Panc1 (cell line): Measurements from ENCODE around the gene PIGR. TPM values are rescaled to one million over a fixed set of nuclear protein-coding genes. Genes with fewer than 3 reads are reported as not detected.

Experiments
- ATAC-seq: fragments of 200-7000 bp; cut with Tn5 transposase; 2 replicates; pipeline ENCODE4 v1.9.1; 2020; ENCODE audit warnings: mild to moderate bottlenecking, moderate library complexity
- BruUV-seq: library from RNA; stranded (reverse); fragments of 400-500 nt; replicated peaks from 2 replicates; lab custom pipeline; 2021; lab: Mats Ljungman, UMichigan
- CTCF ChIA-PET: fragments of 300-600 bp; sonication (Branson Sonifier 250); formaldehyde crosslinking; loops from one replicate; lab custom pipeline; 2022; ENCODE audit warnings: antibody characterized with exemption; lab: Charles Lee
- POLR2A ChIA-PET: fragments of 300-600 bp; sonication (Branson Sonifier 250); formaldehyde crosslinking; loops from one replicate; lab custom pipeline; 2022; ENCODE audit warnings: antibody characterized with exemption; lab: Charles Lee
- DNase-seq: peaks from one replicate; pipeline ENCODE4 v3.0.0-alpha.2; 2010; ENCODE audit warnings: low read depth, low spot score
- H3K27ac ChIP-seq: 2 replicates; pipeline ENCODE4 v1.5.1; 2011; ENCODE audit warnings: mild to moderate bottlenecking, low read length, inconsistent platforms
- H3K27me3 ChIP-seq: fragments of 200-500 bp; sonication (Bioruptor generic); 2 replicates; pipeline ENCODE4 v1.6.0; 2014; ENCODE audit warnings: low read length, inconsistent platforms; ENCODE audit not compliant: control insufficient read depth, insufficient read depth
- H3K36me3 ChIP-seq: fragments of 200-500 bp; sonication (Bioruptor generic); 2 replicates; pipeline ENCODE4 v1.5.1; 2014; ENCODE audit warnings: inconsistent platforms, mild to moderate bottlenecking, low read length, moderate library complexity; ENCODE audit not compliant: control insufficient read depth, insufficient read depth
- H3K4me1 ChIP-seq: 2 replicates; pipeline ENCODE4 v1.5.1; 2011; ENCODE audit warnings: inconsistent platforms, mild to moderate bottlenecking, low read length, moderate library complexity; ENCODE audit not compliant: control insufficient read depth, insufficient read depth
- H3K4me3 ChIP-seq, 2 experiments: 2 replicates each; pipeline ENCODE4 v1.5.1; 2011 to 2012; ENCODE audit warnings: low read depth in 2 of 2, low read length in 2 of 2, mild to moderate bottlenecking in 2 of 2, inconsistent platforms in 1 of 2, moderate library complexity in 1 of 2
- H3K9me3 ChIP-seq: fragments of 200-500 bp; sonication (Bioruptor generic); 2 replicates; pipeline ENCODE4 v1.5.1; 2014; ENCODE audit warnings: low read depth, mild to moderate bottlenecking, inconsistent platforms, low read length, moderate library complexity; ENCODE audit not compliant: control insufficient read depth, insufficient read depth
- CTCF ChIP-seq: fragments of 450-650 bp; IDR thresholded peaks from 2 replicates; pipeline ENCODE4 v1.5.1; 2017; ENCODE audit warnings: mild to moderate bottlenecking
- POLR2AphosphoS5 ChIP-seq: IDR thresholded peaks from 2 replicates; pipeline ENCODE4 v1.6.1; 2012; ENCODE audit warnings: mild to moderate bottlenecking, low read depth, low read length, moderate library complexity
- REST ChIP-seq, 2 experiments: IDR thresholded peaks; 2 replicates each; pipeline ENCODE4 v1.6.1; 2011 to 2012; ENCODE audit warnings: low read depth in 2 of 2, control low read depth in 1 of 2, low read length in 1 of 2, mild to moderate bottlenecking in 1 of 2, moderate library complexity in 1 of 2; ENCODE audit not compliant: insufficient read depth in 1 of 2
- SIN3A ChIP-seq: IDR thresholded peaks from 2 replicates; pipeline ENCODE4 v1.6.1; 2012; ENCODE audit warnings: low read depth, mild to moderate bottlenecking, low read length, moderate library complexity, borderline replicate concordance; ENCODE audit not compliant: insufficient read depth
- TCF7L2 ChIP-seq: IDR thresholded peaks from 2 replicates; pipeline ENCODE4 v1.6.1; 2011; ENCODE audit warnings: mild to moderate bottlenecking, low read depth, low read length, inconsistent platforms
- in situ Hi-C: cut with HindIII; loops from 2 replicates; pipeline ENCODE4 v1.10.0; 2016; ENCODE audit warnings: low sequenced_read_pairs, low pct_unique_long_range_greater_than_20kb
- intact Hi-C: fragments of 100-400 bp; cut with micrococcal nuclease; formaldehyde crosslinking; loops from one replicate; pipeline ENCODE4 v1.10.0; 2022; ENCODE audit not compliant: unreplicated experiment
- total RNA-seq: library from RNA; stranded (reverse); gene quantifications from one replicate; pipeline ENCODE4 v1.2.1, GENCODE V29; 2021; ENCODE audit not compliant: unreplicated experiment

Gene PIGR
- total RNA-seq, 1 experiment from 2014 or later, result 1.4 TPM

GRCh38 chr1:206902702-206903101 is 43.6 kb downstream of the PIGR start:
- Histone ChIP-seq H3K4me1 (no peaks in the 10 kb centered on the region), H3K4me3 (no peak overlapping the region), H3K36me3 (no peaks in the 10 kb centered on the region), H3K27me3 (no peaks in the 10 kb centered on the region), H3K27ac (no peak overlapping the region), H3K9me3 (no peaks in the 10 kb centered on the region)
- no peak for ATAC-seq
- POLR2A ChIA-PET, result no interaction called here
- no TSS peak for BruUV-seq
- intact Hi-C loops (no loop called here), in situ Hi-C loops (no loop called here)
- no peak for DNase-seq
- CTCF ChIA-PET, result no interaction called here
- TF ChIP-seq SIN3A, result no peak
- no peak for TF ChIP-seq POLR2AphosphoS5

GRCh38 chr1:206901944-206902343 is 44.3 kb downstream of the PIGR start:
- no peaks in the 10 kb centered on the region for H3K27me3 ChIP-seq
- BruUV-seq, result no TSS peak
- in situ Hi-C loops (no loop called here), intact Hi-C loops (no loop called here)
- H3K36me3 ChIP-seq, result no peaks in the 10 kb centered on the region
- TF ChIP-seq POLR2AphosphoS5, result no peak
- no peak for TF ChIP-seq CTCF
- no peak for TF ChIP-seq SIN3A
- no peak for TF ChIP-seq REST (IDR thresholded peaks at IDR 0.05; ENCODE audit: insufficient read depth in 1 of 2, low read depth in 2 of 2, low read length in 1 of 2)
- TF ChIP-seq TCF7L2, result no peak
- DNase-seq, result no peak
- CTCF ChIA-PET, result no interaction called here
- no peaks in the 10 kb centered on the region for H3K4me1 ChIP-seq
- ATAC-seq, result no peak
- no peak overlapping the region for H3K27ac ChIP-seq
- H3K9me3 ChIP-seq, result no peaks in the 10 kb centered on the region
- POLR2A ChIA-PET, result no interaction called here
- no peak overlapping the region for H3K4me3 ChIP-seq

GRCh38 chr1:206900149-206900548 is 46.1 kb downstream of the PIGR start:
- POLR2A ChIA-PET, result no interaction called here
- in situ Hi-C loops, result no loop called here
- no peak for ATAC-seq
- Histone ChIP-seq H3K36me3 (no peaks in the 10 kb centered on the region), H3K4me3 (no peak overlapping the region), H3K27me3 (no peaks in the 10 kb centered on the region; the same call in 1 of the 2 replicates), H3K4me1 (no peaks in the 10 kb centered on the region), H3K9me3 (no peaks in the 10 kb centered on the region), H3K27ac (no peak overlapping the region)
- CTCF ChIA-PET, result no interaction called here
- intact Hi-C loops, result no loop called here
- no peak for TF ChIP-seq REST (IDR thresholded peaks at IDR 0.05; ENCODE audit: insufficient read depth in 1 of 2, low read depth in 2 of 2, low read length in 1 of 2)
- no peak for TF ChIP-seq SIN3A
- TF ChIP-seq TCF7L2, result no peak
- no peak for TF ChIP-seq CTCF
- no peak for TF ChIP-seq POLR2AphosphoS5
- DNase-seq, result no peak
- no TSS peak for BruUV-seq
